HG02981 (cell line): ENCODE measurements around the gene DDX56.
"Not testable (repeated sequence)": the region's sequence is repeated elsewhere in the genome, so short reads cannot be mapped to it uniquely, and the experiment has no call there.

Experiments used
- ATAC-seq: cut with Tn5 transposase; IDR thresholded peaks from one replicate; pipeline ENCODE4 v1.9.1; 2021; ENCODE audit warnings: mild to moderate bottlenecking, moderate library complexity; ENCODE audit not compliant: unreplicated experiment

The DDX56 gene

DNA sequence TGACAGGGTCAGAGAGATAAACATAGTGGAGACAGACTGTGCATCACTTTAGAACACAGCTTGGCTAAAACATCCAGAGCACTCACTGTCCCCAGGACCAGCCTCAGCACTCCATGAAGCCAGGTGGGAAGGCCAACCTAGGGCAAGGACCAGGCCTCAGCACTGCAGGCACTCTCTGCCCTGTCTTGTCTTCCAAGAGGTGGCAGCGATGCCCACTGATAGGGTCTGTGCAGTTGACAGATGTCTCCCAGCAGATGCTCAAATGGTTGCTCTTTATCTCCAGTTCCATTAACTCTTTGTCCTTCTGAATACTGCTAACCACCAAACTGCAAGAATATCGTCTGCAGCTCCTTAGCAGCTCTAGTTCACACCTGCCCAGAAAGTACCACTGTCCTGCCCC, 9.1 kb downstream of the DDX56 start:
- no peak for ATAC-seq

GRCh38 chr7:44563171-44563679, 10.5 kb downstream of the DDX56 start:
- no peak for ATAC-seq

DNA sequence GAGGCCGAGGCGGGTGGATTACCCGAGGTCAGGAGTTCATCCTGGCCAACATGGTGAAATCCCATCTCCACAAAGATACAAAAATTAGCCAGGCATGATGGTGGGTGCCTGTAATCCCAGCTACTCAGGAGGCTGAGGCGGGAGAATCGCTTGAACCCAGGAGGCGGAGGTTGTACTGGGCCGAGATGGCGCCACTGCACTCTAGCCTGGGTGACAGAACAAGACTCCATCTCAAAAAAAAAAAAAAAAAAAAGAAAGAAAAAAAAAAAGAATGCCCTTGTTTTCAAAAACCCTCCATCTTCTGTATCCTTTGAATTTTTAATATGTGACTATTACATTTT, 11.1 kb downstream of the DDX56 start:
- not testable (repeated sequence) for ATAC-seq

GRCh38 chr7:44561962-44562621, 11.6 kb downstream of the DDX56 start:
- ATAC-seq, result no peak

GRCh38 chr7:44561481-44561880, 12.2 kb downstream of the DDX56 start:
- ATAC-seq, result no peak

- ATAC-seq, result no peak
Measured at GRCh38 chr7:44559485-44559884, 14.2 kb downstream of the DDX56 start.

- ATAC-seq, result no peak
Measured at GRCh38 chr7:44557485-44557884, 16.2 kb downstream of the DDX56 start.

GRCh38 chr7:44555350-44555749, 18.4 kb downstream of the DDX56 start:
- no peak for ATAC-seq

GRCh38 chr7:44552473-44553005, 21.2 kb downstream of the DDX56 start:
- not testable (repeated sequence) for ATAC-seq

DNA sequence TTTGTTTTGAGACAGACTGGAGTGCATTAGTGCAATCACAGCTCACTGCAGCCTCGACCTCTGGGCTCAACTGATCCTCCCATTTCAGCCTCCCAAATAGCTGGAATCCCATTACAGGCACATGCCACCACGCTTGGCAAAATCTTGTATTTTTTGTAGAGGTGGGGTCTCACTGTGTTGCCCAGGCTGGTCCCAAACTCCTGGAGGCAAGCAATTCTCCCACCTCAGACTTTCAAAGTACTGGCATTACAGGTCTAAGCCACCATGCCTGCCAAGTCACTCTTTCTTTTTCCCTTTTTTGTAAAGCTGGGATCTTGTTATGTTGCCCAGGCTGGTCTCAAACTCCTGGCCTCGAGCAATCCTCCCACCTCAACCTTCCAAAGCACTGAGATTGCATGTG, 24.3 kb downstream of the DDX56 start:
- no peak for ATAC-seq

- no peak for ATAC-seq
Measured at GRCh38 chr7:44548893-44549292, 24.8 kb downstream of the DDX56 start.

DNA sequence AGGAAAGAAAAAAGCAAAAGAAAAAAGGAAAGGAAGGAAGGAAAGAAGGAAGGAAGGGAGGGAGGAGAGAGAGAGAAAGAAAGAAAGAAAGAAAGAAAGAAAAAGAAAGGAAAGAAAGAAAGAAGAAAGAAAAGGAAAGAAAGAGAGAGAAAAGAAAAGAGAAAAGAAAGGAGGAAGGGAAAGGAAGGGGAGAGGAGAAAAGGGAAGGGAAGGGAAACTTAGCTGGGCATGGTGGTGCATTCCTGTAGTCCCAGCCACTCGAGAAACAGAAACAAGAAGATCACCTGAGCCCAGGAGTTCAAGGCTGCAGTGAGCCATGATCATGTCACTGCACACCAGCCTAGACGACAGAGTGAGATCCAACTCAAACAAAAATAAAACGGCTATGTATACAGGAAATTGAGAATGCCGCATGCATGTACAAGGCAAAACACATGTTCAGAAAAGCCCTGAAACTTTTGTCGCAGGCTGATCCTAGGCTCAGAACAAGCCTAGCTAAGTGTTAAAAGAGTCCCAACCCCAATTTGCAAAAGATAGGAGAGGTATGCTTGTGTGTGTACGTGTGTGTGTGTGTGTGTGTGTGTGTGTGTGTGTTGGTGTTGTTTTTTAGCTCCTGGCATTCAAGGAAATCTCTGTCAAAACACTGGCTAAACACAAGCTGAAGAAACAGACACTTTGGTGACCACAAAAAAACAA, 26.0 kb downstream of the DDX56 start:
- no peak for ATAC-seq

- ATAC-seq, result no peak
Measured at GRCh38 chr7:44541876-44542610, 31.7 kb downstream of the DDX56 start.

DNA sequence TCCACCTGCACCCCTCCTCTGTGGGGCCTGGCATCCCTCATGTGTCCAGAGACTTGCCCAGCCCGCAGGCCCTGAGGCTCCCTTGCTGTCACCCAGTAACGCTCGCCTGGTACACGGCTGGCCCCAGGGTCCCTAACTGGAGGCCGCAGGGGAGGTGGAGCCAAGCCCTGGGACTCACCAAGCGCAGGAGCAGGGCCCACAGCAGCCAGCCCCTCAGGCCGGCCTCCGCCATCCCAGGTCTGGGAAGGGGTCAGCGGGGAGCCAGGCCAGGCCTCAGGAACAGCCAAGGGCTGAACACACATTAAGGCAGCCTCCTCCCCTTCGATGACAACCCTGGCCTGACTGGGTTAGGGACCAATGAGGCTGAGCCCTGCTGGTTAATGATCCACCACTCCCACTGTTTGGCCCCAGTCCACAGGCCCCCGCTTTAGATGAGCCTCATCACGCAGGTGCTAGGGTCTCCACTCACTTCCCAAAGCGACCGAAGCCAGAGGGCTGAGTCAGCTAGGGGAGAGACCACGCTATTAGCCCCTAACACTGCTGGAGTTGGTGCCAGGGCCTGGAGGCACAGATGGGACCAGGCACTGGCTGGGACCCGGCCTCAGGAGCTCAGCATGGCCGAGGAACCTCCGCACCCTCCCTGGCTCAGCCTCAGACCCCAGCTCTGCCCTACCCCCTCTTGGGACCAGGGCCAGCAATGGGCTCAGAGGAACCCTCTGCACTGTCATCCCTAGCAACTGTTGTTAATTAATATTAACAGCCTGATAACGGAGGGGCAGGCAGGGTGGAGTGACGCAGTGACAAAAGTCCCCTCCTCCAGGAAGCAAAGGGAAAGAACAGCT, 32.5 kb downstream of the DDX56 start, which contains the start of gene NPC1L1:
NPC1L1 (minus strand) TSS at position 303 of the 842 bp plus-strand sequence; CDS start at position 232, 71 bp downstream.
- no peak for ATAC-seq

- no peak for ATAC-seq
Measured at GRCh38 chr7:44540592-44541027, 33.1 kb downstream of the DDX56 start.

- no peak for ATAC-seq
Measured at GRCh38 chr7:44539669-44540506, 33.8 kb downstream of the DDX56 start.

DNA sequence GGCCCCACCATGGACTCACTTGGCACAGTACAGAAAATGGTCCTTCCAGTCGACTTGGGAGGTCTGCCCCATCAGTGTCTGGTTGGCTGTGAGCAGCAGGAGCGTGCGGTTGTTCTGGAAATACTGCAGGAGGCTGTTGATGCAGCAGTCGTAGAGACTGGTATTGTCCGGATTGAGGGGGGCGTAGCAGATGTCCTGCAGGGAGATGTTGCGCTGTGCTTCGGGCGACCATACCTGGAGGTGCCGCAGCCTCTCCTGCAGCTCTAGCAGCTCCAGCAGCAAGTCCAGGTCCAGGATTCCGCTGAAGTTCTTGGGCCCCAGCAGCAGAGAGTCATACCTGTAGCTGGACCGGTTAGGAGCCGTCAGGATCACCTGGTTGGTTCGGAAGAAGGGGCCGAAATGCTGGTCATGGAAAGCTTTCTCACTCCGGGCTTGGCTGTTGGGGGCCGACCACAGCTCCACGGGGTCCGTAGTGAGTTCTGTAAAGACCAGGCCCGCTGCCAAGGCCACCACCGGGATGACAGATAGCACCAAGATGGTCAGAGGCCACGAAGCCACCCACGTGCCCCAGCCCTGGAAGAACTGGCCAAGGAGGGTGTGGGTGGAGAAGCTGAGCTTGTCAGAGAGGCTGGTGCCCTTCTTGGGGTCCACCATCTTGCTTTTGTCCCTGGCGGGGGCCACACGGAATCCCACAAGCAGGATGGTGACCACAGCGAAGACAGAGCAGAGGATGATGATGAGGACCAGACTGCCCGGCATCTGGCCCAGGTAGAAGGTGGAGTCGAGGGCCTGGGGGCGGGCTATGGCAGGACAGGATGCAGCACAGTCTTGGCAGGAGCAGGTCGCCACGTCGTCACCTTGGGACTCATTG, 34.7 kb downstream of the DDX56 start:
- no peak for ATAC-seq

- no peak for ATAC-seq
Measured at GRCh38 chr7:44538093-44538797, 35.5 kb downstream of the DDX56 start.
